KG1 (cell line): ENCODE results near the gene RAD9A.
A peak's percentile ranks its signal among the peaks of the same experiment; 100 is the strongest.
"Not testable (repeated sequence)": the region's sequence is repeated elsewhere in the genome, so short reads cannot be mapped to it uniquely, and the experiment has no call there.

Source experiments
- DNase-seq: peaks from one replicate; lab custom pipeline; 2025; lab: John Stamatoyannopoulos, UW

RAD9A gene

GRCh38 chr11:67410984-67411784, 19.4 kb downstream of the RAD9A start:
- no peak for DNase-seq

GRCh38 chr11:67411785-67412152, 20.0 kb downstream of the RAD9A start:
- DNase-seq: no peak

- no peak for DNase-seq
These were observed 20.9 kb downstream of the RAD9A start for GRCh38 chr11:67412495-67413179.

GRCh38 chr11:67413266-67413849, 21.6 kb downstream of the RAD9A start:
- no peak for DNase-seq

- no peak for DNase-seq
These were observed 23.9 kb downstream of the RAD9A start, which contains the start of gene CARNS1 for GRCh38 chr11:67415501-67416304. Gene CARNS1, plus strand, starts transcription at chr11:67415678. Its CDS starts 522 bp downstream, at chr11:67416200.

GRCh38 chr11:67416416-67417335, 24.9 kb downstream of the RAD9A start:
- DNase-seq: no peak

GRCh38 chr11:67417425-67417824, 25.6 kb downstream of the RAD9A start:
- no peak for DNase-seq

- no peak for DNase-seq
These were observed 26.9 kb downstream of the RAD9A start for GRCh38 chr11:67418476-67419281.

GRCh38 chr11:67419325-67420049, 27.7 kb downstream of the RAD9A start:
- no peak for DNase-seq

GRCh38 chr11:67420147-67420645, 28.4 kb downstream of the RAD9A start:
- DNase-seq: no peak

- peak; percentile 60 for DNase-seq
These were observed 29.1 kb downstream of the RAD9A start for GRCh38 chr11:67420646-67421429.

- DNase-seq: no peak
These were observed 29.7 kb downstream of the RAD9A start for GRCh38 chr11:67421430-67422031.

GRCh38 chr11:67422891-67423290, 31.1 kb downstream of the RAD9A start:
- DNase-seq: no peak

- DNase-seq: no peak
These were observed 31.7 kb downstream of the RAD9A start for GRCh38 chr11:67423466-67423865.

- DNase-seq: no peak
These were observed 32.3 kb downstream of the RAD9A start for GRCh38 chr11:67423891-67424613.

GRCh38 chr11:67427364-67427859, 35.6 kb downstream of the RAD9A start:
- DNase-seq: not testable (repeated sequence)
